Bone marrow (tissue), 2 donors: ENCODE results near the gene IGF2BP3.
"Not testable (repeated sequence)": the region's sequence is repeated elsewhere in the genome, so short reads cannot be mapped to it uniquely, and the experiment has no call there.

ENCODE experiments used
- DNase-seq, 2 donors: peaks; one replicate each; lab custom pipeline; 2025; lab: John Stamatoyannopoulos, UW

IGF2BP3 gene

DNA sequence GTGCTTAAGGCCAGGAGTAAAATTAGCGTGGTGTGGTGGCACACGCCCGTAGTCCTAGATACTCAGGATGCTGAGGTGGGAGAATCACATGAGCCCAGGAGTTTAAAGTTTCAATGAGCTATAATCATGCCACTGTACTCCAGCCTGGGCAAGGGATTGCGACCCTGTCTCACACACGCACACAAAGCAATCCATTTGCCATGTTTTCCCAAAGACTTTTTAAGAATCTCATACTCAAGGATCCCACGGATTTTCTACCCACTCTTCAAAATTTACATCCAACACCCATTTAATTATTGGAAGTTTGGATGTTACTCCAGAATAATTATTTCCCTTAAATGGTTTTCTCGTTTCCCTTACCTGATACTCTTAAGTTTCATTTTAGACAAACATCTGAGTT is 47.9 kb downstream of the IGF2BP3 start:
- DNase-seq: no peak

DNA sequence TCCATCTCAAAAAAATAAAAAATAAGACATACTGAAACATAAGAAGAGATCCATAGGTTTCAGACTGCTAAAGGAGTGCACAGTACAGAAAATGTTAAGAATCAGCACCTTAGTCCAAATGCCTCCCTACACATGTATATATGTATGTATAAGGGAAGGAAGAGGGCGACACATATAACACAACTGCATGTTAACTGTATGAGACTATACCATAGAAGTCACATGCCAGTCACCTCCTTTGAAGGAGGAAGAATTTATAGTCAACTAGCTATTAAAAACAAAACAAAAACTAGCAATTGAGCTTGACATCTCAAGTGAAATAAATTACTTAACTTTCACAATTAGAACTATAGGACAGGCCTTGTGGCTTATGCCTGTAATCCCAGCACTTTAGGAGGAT is 50.4 kb downstream of the IGF2BP3 start:
- DNase-seq: no peak

DNA sequence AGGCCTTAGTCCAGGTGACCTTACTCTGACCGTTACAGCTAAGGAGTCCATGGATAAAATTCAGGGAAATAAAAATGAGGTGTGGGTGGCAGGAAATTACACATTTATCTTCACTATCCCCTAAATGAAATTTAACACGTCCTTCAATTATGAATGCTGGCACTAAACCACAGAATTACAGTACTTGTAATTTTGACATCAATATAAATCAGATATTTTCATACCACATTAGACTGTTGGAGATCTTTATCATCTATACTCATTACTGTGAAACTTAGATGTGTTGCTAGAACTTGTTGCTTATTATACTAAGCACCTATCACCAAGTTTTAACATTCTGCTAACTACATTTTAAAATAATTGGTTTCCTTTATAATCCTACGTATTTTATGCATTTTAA is 51.1 kb downstream of the IGF2BP3 start:
- no peak for DNase-seq

DNA sequence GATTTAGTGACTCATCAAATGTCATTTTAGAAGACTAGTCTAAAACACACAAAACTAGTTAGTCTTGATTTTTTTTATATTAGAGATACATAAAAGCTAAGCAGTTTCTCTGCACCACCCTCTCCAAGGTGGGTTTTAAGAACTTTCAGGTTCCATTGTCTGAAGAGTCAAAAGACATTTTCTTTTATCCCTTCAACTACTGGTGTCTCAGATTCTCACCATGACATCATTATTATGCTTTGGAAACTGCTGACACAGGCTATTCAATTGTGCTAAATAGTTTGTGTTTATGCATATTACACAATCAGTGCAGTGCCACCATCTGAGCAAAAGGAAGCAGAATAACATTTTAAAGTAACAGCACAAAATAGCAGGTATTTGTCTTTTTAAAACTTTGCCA is 52.2 kb downstream of the IGF2BP3 start:
- DNase-seq: no peak

DNA sequence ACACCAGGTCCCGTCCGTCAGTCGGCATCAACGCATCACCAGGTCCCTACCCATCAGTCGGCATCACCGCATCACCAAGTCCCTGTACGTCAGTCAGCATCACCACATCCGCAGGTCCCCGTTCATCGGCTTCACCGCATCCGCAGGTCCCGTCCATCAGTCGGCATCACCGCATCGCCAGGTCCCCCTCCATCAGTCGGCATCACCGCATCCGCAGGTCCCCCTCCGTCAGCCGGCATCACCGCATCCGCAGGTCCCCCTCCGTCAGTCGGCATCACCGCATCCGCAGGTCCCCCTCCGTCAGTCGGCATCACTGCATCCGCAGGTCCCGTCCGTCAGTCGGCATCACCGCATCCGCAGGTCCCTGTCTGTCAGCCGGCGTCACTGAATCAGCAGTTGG is 55.1 kb downstream of the IGF2BP3 start:
- no peak for DNase-seq

DNA sequence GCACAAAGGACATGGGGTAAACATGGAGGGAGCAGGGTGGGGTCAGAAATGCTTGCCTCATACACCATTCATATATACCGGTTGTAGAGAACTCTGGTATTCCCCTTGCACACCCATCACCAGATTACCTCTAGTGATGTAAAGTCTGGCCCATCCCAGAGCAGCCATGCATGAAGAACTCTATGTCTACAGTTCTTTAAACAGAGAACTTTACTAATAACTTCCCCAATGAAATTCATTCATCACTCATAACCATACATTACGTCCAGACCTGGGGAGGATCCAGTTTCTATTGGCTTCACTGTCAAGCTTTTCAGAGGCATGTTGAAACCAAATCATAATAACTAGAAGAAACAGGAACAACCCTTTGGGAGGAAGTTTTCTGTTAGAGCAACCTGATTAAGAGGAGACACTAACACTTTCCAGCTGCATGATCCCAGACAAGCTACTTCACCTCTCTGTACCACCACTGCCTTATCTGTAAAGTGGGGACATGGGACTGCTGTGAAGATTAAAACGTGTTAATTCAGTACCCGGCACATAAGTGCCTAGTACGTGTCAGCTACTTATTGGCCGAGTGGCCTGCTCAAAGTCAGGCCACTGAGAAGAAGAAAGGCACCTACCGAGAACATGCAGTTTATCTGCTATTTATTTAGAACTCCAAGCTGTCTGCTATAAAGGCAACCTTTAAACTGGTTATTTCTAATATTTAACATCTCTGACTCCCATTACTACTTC is 59.7 kb downstream of the IGF2BP3 start:
- DNase-seq: no peak

DNA sequence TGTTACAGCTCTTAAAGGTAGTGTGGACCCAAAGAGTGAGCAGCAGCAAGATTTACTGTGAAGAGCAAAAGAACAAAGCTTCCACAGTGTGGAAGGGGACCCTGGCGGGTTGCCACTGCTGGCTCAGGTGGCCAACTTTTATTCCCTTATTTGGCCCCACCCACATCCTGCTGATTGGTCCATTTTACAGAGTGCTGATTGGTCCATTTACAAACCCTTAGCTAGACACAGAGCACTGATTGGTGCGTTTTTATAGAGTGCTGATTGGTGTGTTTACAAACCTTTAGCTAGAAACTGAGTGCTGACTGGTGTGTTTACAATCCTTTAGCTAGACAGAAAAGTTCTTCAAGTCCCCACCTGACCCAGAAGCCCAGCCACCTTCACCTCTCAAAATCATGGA is 63.7 kb downstream of the IGF2BP3 start:
- DNase-seq: not testable (repeated sequence)

DNA sequence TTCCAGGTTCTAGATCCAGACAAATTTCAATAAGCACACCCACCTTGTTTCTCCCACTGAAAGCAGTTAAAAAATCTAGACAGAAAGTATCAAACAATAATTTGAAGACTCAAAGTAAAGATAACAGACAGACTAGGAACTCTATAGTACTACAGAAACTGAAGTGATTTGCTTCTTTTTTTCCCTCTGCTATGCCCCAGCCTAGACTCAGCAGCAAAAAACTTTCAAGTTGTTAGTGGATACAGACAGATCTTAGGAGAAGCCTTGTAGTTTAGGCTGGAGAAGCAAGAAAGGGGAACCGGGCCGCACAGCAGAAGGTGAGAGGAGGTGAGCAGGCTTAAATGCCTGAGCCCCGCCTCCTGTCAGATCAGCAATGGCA is 65.1 kb downstream of the IGF2BP3 start:
- DNase-seq: no peak

DNA sequence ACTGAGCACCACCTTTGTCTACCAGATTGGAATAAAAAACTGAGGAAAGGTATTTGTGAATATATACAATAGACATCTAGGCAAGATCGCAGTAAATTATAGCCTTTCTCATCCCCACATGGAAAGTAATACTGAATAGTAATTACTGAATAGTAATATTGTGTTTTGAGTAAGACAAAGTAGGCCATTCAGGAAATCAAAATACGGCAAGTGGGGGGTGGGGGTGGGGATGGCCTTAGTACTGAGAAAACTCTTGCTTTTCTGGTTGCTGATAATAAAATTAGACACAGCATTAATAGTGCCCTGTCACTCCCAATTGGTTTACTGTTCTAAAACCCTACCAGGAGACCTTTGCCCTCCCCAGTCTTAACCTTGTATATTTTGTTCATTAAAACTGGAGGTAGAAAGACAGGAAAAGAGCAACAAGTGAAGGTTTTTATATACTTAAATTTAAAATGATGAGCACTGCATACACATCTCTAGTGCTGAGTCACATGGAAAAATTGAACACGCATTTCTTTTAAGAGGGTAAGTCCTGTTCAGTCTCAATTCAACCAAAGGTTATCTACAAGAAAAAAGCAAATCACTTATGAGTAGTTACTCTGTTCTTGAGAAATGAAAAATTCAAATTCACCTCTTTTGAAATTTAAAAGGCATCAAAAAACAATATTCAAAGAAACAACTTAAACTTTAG is 65.6 kb downstream of the IGF2BP3 start:
- DNase-seq: no peak

DNA sequence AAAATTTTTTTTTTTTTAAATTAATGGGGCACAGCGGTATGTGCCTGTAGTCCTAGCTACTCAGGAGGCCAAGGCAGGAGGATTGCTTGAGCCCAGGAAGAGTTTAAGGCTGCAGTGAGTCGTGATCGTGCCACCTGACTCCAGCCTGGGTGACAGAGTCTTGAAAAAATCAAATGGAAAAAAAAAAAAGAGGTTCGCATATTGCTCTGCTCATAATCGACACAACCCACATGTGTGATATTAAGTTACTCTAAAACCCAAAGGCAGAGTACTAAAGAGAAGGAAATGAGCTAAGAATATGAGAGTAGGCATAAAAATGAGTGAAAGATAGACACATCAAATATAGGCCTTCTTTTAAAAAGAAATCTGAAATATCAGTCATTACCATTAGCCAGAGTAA is 66.3 kb downstream of the IGF2BP3 start:
- DNase-seq: no peak

DNA sequence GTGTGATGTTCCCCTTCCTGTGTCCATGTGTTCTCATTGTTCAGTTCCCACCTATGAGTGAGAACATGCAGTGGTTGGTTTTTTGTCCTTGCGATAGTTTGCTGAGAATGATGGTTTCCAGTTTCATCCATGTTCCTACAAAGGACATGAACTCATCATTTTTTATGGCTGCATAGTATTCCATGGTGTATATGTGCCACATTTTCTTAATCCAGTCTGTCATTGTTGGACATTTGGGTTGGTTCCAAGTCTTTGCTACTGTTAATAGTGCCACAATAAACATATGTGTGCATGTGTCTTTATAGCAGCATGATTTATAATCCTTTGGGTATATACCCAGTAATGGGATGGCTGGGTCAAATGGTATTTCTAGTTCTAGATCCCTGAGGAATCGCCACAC is 72.2 kb downstream of the IGF2BP3 start:
- not testable (repeated sequence) for DNase-seq

DNA sequence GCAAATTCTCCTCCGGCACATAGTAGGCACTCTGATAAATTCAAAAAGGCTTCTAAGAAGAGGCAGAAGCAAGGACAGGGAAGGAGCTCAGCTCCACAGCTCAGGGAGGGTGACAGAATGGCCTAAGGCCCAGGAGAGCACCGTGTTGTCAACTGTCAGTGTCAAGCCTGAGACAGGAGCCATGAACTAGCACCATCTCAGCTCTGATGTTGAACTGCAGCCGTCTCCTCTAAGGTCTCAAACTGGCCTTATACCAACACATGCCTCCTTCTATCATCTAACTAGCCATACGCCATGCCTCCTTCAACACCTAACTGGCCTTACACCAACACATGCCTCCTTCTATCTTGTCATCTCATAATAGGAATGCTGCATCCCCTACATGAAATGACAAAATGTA is 73.0 kb downstream of the IGF2BP3 start:
- DNase-seq: no peak

DNA sequence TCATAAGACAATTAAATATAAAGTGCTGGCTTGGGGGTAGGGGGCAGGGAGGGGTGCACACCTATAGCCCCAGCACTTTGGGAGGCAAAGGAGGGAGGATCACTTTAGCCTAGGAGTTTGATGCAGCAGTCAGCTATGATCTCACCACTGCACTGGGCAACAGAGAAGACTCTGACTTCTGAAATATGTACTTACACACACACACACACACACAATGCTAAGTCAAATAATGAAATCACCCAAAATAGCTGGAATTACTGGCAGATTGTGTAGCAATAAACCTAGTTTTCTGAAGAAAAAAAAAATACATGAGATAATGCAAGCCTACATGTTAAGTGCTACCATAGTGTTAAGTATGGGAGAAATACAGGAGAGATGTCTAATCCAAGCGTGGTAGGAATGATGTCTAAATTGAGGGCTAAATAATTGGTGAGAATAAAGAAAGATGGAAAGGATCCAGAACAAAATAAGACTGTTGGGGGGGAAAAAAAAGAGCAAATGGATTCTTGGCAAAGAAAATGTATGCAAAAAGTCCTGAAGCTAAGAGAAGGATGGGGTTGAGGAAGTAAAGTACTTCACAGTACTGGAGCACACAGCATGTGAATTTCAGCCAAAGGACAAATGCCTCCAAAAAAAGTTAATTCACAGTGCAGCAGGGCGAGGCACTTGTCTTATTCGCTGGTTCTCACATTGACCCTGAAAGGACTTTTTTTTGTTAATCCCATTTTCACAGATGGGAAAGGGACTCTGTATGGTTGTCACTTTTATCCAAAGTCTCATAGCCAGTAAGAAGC is 73.9 kb downstream of the IGF2BP3 start:
- DNase-seq: no peak

DNA sequence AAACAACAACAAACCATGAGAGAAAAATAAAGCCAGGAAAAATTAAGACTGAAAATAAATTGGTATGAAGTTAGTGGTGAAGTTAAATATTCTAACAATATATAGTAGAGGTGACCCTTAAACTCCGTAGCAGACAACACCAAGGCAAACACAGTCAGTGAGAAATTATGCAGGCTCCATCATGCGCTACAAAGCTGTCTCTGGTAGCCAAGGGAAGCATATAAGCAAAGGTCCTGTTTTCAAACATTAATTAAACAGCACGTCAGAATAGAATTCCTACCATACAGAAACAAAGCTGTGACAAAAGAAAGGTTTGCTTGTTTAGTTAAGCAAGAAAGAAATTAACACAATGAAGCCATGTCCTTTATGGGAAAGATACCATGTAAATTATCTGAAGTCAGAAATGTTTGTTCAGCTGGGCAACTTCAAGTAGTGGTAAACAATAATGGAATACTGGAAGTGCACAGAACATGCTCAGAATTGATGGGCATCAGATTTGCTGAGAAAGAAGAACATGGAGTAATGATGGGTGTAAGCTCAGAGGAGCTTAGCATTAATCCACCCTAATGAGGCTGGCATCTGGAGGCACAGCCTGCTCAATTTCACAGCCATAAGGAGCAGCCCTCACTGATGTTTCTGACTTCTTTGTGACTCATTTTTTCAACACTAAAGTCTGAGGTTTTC is 75.7 kb downstream of the IGF2BP3 start:
- DNase-seq: no peak

DNA sequence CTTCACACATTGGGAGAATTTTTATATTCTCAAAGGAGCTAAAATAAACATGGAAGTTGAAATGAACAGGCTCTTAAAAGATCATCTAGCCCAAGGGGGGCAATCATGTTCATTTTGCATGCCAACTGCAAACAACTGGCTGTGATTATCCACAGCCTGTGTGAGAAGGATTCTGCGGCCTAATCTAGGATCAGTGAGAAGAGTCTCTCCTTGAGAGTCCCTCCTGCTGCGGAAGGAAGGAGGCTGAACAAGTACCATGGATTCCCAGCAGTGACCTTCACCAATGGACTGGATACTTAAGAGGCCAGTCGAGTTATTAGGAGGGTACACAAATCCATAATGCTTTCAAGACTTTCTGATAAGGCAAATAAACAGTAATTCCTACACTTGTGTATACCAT is 76.7 kb downstream of the IGF2BP3 start:
- DNase-seq: no peak

DNA sequence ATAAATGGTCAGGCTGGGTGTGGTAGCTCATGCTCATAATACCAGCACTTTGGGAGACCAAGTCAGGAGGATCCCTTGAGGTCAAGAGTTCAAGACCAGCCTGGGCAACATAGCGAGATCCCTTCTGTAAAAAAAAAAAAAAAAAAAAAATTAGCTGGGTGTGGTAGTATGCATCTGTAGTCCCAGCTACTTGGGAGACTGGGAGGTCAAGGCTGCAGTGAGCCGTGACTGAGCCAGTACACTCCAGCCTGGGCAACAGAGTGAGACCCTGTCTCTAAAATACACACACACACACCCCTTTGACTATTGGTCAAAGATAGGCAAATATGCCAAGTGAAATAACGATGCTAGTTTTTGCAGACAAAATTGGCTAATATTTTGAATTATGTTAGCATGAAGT is 80.6 kb downstream of the IGF2BP3 start:
- no peak for DNase-seq

DNA sequence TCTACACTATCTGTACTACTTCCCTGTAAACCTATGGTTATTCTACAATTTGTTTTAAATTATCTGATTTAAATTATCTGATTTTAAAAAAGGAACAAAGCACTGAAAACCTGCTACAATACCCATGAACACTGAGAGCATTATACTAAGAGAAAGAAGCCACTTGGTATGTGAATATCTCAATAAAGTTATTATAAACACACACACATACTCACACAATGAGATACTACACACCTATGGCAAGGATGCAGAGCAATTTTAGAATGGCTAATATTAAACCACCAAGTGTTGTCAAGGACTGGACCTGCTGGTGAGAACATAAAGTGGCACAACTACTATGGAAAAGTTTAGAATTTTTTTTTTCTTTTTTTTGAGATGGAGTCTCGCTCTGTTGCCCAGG is 82.7 kb downstream of the IGF2BP3 start:
- no peak for DNase-seq

DNA sequence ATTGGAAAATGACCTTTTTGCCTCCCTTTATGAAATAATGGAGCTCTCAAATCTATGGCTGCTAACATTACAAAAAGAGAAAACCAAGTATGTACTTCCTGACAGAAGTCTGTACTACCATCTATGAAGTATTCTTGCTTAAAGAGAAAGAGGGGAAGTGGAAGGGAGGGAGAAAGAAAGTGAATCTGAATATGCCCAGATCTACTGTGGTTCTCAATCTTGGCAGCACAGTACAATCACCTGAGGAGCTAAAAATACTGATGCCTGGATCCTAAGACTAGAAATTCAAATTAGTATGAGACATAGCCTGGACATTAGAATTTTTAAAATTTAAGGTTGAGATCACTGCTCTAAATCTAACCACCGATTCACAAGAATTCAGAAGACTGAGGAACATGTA is 85.2 kb downstream of the IGF2BP3 start:
- DNase-seq: no peak

DNA sequence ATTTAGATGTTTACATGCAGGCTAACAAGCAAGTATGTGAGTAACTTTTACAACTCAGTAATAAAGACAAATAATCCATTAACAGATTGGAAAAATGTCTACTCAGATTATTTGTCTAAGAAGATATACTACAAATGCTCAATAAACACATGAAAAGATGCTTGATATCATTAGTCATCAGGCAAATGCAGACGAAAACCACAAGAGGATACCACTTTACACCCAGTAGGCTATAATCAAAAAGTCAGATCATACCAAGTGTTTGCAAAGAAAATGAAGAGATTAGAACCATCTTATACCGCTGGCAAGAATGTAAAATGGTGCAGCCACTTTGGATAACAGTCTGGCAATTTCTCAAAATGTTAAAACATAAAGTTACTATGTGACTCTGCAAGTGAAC is 87.1 kb downstream of the IGF2BP3 start:
- no peak for DNase-seq

DNA sequence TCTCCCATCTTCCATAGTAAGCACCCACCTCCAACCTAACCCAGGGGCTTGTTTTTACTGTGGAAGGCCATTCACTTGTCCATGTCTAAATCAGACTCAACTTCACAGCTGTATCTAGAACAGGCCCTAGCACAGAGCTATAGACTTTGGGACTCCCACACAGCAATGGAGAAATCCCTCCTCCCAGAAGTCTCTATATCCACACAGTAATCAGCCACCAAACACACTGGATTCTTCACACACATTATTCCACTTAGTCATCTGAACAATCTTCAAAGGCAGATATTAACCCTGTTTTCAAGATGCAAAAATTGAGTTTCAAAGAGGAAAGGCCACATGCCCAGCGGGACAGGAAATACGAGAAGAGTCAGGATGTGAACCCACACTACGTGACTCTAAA is 89.3 kb downstream of the IGF2BP3 start:
- DNase-seq: no peak

DNA sequence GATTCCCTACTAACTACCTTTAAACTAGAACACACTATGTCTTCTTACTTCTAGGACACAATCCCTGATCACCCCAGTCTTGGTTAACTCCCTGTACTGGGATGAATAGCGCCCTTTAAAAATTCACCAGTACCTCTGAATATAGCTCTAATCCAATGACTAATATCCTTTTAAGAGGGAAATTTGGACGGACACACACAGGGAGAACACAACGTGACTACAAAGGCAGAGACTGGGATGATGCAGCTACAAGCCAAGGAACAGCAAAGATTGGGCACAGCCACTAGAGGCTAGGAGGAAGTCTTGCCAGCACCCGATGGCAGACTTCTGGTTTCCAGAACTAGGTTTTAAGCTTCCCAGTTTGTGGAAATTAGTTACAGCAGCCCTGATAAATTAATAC is 89.7 kb downstream of the IGF2BP3 start:
- DNase-seq: no peak

DNA sequence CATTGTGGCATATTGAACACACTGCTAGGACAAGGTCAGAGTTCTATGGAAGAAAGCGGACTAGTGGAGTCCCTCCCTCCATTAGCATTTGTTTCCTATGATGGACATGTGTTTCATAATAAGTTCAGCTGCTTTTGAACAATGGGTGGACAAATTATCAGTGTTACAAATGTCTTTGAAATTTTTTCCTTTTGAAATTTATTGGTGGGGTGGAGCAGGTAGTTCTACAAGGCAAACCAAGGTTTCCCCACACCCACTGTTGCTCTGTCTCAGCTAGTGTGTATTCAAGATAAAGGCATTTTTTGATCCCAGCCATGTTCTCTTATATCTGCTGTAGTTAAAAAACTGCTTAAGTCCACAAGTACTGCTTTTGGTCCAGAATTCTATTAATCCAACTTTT is 91.3 kb downstream of the IGF2BP3 start:
- no peak for DNase-seq

DNA sequence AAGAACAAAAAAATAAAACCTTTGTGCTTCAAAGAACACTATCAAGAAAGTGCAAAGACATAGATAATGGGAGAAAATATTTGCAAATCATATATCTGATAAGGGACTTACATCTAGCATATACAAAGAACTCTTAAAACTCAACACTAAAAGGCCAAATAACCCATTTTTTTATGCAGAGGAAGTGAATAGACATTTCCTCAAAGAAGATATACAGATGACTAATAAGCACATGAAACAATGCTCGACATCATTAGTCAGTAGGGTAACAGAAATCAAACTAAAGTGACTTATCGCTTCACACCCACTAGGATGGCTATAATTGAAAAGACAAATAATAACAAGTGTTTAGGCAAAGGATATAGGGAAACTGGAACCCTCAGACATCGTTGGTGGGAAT is 93.2 kb downstream of the IGF2BP3 start:
- DNase-seq: no peak
